IMR-90 (cell line): ENCODE measurements around the gene ZSCAN31.

Experiments used
- CTCF ChIP-seq: conservative IDR thresholded peaks from 2 replicates; pipeline ENCODE4 v1.5.1; 2012; ENCODE audit warnings: mild to moderate bottlenecking, low read depth, low read length, improper control_type of control experiment
- MAZ ChIP-seq: IDR thresholded peaks from 2 replicates; pipeline ENCODE4 v1.6.1; 2012; ENCODE audit warnings: low read depth, mild to moderate bottlenecking, low read length, improper control_type of control experiment, moderate library complexity, borderline replicate concordance
- RAD21 ChIP-seq: IDR thresholded peaks from 2 replicates; pipeline ENCODE4 v1.6.1; 2012; ENCODE audit warnings: low read length, improper control_type of control experiment
- RCOR1 ChIP-seq: IDR thresholded peaks from 2 replicates; pipeline ENCODE4 v1.6.1; 2012; ENCODE audit warnings: mild to moderate bottlenecking, low read length, improper control_type of control experiment; ENCODE audit not compliant: insufficient replicate concordance

- TF ChIP-seq RAD21 (no peak), CTCF (no peak), RCOR1 (no peak), MAZ (no peak)
Measured at GRCh38 chr6:28370440-28370839, 34.5 kb upstream of the ZSCAN31 start.
